HepG2 (cell line): ENCODE data around the gene PRKN.

Experiments used
- CBX5 ChIP-seq: sonication (generic); formaldehyde crosslinking; IDR thresholded peaks from 2 replicates; pipeline ENCODE4 v1.4.0; 2020; ENCODE audit warnings: missing genetic modification reagents, borderline replicate concordance
- CTCF ChIP-seq: sonication (generic); formaldehyde crosslinking; IDR thresholded peaks from 2 replicates; pipeline ENCODE4 v1.5.0; 2020; ENCODE audit warnings: mild to moderate bottlenecking, missing genetic modification reagents, moderate library complexity
- MED1 ChIP-seq: sonication (generic); formaldehyde crosslinking; IDR thresholded peaks from 2 replicates; pipeline ENCODE4 v1.4.0; 2020; ENCODE audit warnings: missing genetic modification reagents
- MYC ChIP-seq: sonication (generic); formaldehyde crosslinking; IDR thresholded peaks from 2 replicates; pipeline ENCODE4 v1.9.0; 2021; ENCODE audit warnings: missing genetic modification reagents, borderline replicate concordance
- NR3C1 ChIP-seq: sonication (generic); formaldehyde crosslinking; IDR thresholded peaks from 2 replicates; pipeline ENCODE4 v1.4.0; 2020; ENCODE audit warnings: missing genetic modification reagents
- ZFAT ChIP-seq: sonication (generic); formaldehyde crosslinking; conservative IDR thresholded peaks from 2 replicates; pipeline ENCODE4 v1.8.1; 2023; ENCODE audit warnings: missing genetic modification reagents, inconsistent platforms

- no peak for TF ChIP-seq CTCF (CRISPR knock-in tag)
- no peak for TF ChIP-seq CBX5
- no peak for TF ChIP-seq ZFAT (CRISPR knock-in tag)
- TF ChIP-seq MED1 (CRISPR knock-in tag): no peak
- no peak for TF ChIP-seq NR3C1 (CRISPR knock-in tag)
- no peak for TF ChIP-seq MYC
Observed at GRCh38 chr6:161554883-161555282, 1172.7 kb downstream of the PRKN start.
